ENCODE results near the gene EPC1.

GRCh38 chr10:32266566-32266965 lies 80.4 kb downstream of the EPC1 start:
- TF ChIP-seq POLR2AphosphoS5 (IDR thresholded peaks at IDR 0.05) = no peak
- TF ChIP-seq CTCF (IDR thresholded peaks at IDR 0.05 in 8 of 11, conservative IDR thresholded peaks at IDR 0.05 in 3 of 11) = no peak
